Uterus (tissue), 4 donors: ENCODE data around the gene ARMC5. TPM values are rescaled to one million over a fixed set of nuclear protein-coding genes. Genes with fewer than 3 reads are reported as not detected.
A peak's percentile ranks its signal among the peaks of the same experiment; 100 is the strongest.

Experiments
- DNase-seq, 2 donors: peaks; one replicate each; pipeline ENCODE4 v3.0.0-alpha.2; 2019 to 2020
- H3K27ac ChIP-seq, 2 donors: fragments of 200-600 bp; sonication (generic); 1 replicate in 1 of 2; 2 replicates in 1 of 2; pipeline ENCODE4 v1.5.1; 2016 to 2018
- H3K27me3 ChIP-seq, 2 donors: fragments of 200-600 bp; sonication (generic); one replicate each; pipeline ENCODE4 v1.5.1; 2018 to 2019; ENCODE audit warnings: control low read depth in 1 of 2
- H3K36me3 ChIP-seq, 2 donors: fragments of 200-600 bp; sonication (generic); one replicate each; pipeline ENCODE4 v1.5.1; 2019; ENCODE audit warnings: control low read depth in 1 of 2
- H3K4me1 ChIP-seq, 2 donors: fragments of 200-600 bp; sonication (generic); one replicate each; pipeline ENCODE4 v1.5.1; 2018 to 2019; ENCODE audit warnings: control low read depth in 1 of 2
- H3K4me3 ChIP-seq, 2 donors: fragments of 200-600 bp; sonication (generic); 1 replicate in 1 of 2; 2 replicates in 1 of 2; pipeline ENCODE4 v1.5.1; 2018 to 2019; ENCODE audit warnings: mild to moderate bottlenecking in 1 of 2
- H3K9me3 ChIP-seq, 2 donors: fragments of 200-600 bp; sonication (generic); one replicate each; pipeline ENCODE4 v1.5.1; 2019; ENCODE audit warnings: control low read depth in 1 of 2
- POLR2A ChIP-seq, 2 donors: fragments of 450-650 bp; IDR thresholded peaks; one replicate each; pipeline ENCODE4 v1.6.1; 2016; ENCODE audit warnings: antibody characterized with exemption in 2 of 2, mild to moderate bottlenecking in 1 of 2, moderate library complexity in 1 of 2
- intact Hi-C: fragments of 100-400 bp; cut with DNase I; formaldehyde crosslinking; loops from one replicate; pipeline ENCODE4 v1.15.1; 2023; ENCODE audit warnings: low total_unique reads
- total RNA-seq, 4 donors: library from RNA; depleted of rRNA in 3 of 4; stranded (reverse); fragments of >200 nt in 3 of 4; gene quantifications; one replicate each; pipeline versions ENCODE4 v1.1.0 to v1.2.4, GENCODE V29; 2014 to 2023
- TF ChIP-seq, protein P1 (sequence below), 4 experiments: fragments of 200-600 bp in 2 of 4; fragments of 450-650 bp in 2 of 4; sonication (generic) in 2 of 4; IDR thresholded peaks; one replicate each; pipeline ENCODE4 v1.5.1; 2016 to 2019; ENCODE audit warnings: antibody characterized with exemption in 4 of 4, mild to moderate bottlenecking in 2 of 4, moderate library complexity in 1 of 4
- donor health status: DM: yes; HTN: yes; CAD: no.

The ARMC5 gene, protein sequence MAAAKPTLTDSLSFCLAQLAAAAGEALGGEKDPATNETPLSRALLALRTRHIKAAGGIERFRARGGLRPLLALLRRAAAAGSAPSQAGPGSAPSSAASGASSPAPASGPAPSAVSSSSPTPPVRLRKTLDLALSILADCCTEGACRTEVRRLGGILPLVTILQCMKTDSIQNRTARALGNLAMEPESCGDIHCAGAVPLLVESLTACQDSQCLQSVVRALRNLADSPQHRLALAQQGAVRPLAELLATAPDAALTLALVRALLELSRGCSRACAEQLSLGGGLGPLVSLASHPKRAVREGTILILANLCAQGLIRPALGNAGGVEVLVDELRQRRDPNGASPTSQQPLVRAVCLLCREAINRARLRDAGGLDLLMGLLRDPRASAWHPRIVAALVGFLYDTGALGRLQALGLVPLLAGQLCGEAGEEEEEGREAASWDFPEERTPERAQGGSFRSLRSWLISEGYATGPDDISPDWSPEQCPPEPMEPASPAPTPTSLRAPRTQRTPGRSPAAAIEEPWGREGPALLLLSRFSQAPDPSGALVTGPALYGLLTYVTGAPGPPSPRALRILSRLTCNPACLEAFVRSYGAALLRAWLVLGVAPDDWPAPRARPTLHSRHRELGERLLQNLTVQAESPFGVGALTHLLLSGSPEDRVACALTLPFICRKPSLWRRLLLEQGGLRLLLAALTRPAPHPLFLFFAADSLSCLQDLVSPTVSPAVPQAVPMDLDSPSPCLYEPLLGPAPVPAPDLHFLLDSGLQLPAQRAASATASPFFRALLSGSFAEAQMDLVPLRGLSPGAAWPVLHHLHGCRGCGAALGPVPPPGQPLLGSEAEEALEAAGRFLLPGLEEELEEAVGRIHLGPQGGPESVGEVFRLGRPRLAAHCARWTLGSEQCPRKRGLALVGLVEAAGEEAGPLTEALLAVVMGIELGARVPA
- total RNA-seq = 10 to 100 TPM in 2 of 4 donors, 1 to 10 TPM in 2; 2.1 to 12.7 (median 8.0) TPM

DNA sequence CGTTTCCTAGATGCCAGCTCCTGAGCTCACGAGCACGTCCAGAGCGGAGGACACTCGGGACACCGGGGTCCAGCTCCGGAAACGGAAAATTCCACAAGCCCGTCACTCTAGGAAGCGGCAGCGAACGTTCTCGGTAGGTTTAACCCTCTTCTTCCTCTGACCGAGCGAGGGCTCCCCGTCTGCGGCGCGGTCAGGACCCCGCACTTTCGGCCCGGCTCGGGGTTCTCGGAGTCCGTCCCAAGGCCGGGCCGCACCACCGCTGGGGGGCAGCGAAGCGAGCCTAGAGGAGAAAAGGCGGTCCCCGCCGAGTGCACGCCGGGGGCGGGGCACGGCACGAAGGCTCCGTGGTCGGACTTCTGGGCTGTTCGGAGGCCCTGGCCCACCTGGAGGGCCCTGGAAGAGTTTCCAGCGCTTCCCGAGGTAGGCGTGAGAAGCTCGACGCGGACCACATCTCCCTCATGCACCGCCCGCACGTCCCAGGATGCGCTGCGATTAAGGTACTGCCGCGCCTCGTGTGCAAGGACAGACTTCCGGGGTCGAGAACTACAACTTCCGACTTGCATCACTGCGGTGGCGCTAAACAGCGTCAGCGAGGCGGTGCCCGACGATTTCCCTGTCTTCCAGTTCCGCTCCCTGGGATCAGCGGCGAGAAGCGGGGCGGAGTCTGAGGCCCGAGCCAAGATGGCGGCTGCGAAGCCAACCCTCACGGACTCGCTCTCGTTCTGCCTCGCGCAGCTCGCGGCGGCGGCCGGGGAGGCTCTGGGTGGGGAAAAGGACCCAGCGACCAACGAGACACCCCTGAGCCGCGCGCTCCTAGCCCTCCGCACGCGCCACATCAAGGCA lies at the start of gene ARMC5:
TSS of gene ARMC5 (plus strand) at position 658 of the 843 bp plus-strand sequence. CDS start at position 682, 24 bp downstream.
- Histone ChIP-seq H3K36me3 (no peaks in the 10 kb centered on the region), H3K4me1 (peaks cover 0 to 17% of the 10 kb centered on the region in 2 donors)
- intact Hi-C loops = no loop called here

DNA sequence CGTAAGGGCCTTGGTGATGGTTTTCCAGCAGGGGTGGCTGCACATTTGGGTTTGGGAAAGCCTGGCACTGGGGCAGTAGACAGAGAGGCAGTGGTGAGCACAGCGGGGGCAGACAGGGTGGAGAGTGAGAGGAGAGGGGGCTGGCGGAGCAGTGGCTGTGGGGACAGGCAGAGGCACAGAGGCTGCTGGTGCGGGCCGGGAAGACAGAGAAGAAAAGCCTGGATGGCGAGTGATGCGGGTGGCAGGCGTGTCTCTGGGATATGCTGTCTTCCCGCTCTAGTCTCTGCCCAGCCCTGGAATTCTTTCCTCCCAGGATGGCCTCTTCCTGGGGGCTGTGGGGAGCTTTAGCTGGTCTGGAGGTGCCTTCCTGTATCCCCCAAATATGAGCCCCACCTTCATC lies 49.2 kb upstream of the ARMC5 start:
- Histone ChIP-seq H3K4me3 (no peak overlapping the region), H3K27ac (no peak overlapping the region), H3K9me3 (no peaks in the 10 kb centered on the region), H3K27me3 (no peaks in the 10 kb centered on the region), H3K4me1 (no peaks in the 10 kb centered on the region), H3K36me3 (no peaks in the 10 kb centered on the region)
- DNase-seq = no peak
- no peak for TF ChIP-seq POLR2A (IDR thresholded peaks at IDR 0.05)
- TF ChIP-seq, protein P1, sequence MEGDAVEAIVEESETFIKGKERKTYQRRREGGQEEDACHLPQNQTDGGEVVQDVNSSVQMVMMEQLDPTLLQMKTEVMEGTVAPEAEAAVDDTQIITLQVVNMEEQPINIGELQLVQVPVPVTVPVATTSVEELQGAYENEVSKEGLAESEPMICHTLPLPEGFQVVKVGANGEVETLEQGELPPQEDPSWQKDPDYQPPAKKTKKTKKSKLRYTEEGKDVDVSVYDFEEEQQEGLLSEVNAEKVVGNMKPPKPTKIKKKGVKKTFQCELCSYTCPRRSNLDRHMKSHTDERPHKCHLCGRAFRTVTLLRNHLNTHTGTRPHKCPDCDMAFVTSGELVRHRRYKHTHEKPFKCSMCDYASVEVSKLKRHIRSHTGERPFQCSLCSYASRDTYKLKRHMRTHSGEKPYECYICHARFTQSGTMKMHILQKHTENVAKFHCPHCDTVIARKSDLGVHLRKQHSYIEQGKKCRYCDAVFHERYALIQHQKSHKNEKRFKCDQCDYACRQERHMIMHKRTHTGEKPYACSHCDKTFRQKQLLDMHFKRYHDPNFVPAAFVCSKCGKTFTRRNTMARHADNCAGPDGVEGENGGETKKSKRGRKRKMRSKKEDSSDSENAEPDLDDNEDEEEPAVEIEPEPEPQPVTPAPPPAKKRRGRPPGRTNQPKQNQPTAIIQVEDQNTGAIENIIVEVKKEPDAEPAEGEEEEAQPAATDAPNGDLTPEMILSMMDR (IDR thresholded peaks at IDR 0.05) = no peak
- intact Hi-C loops = no loop called here

More for the DNA sequence above, at the start of gene ARMC5:
- H3K27ac ChIP-seq = peak within 1 kb of the TSS; percentile 98 to 100
- TF ChIP-seq POLR2A (IDR thresholded peaks at IDR 0.05) = peak in 1 of 2 donors; percentile 78
- TF ChIP-seq, protein P1 (IDR thresholded peaks at IDR 0.05) = peak; percentile 61 to 79 (median 76)
- H3K4me3 ChIP-seq = peak within 1 kb of the TSS; percentile 85 to 97
- H3K9me3 ChIP-seq = no peaks in the 10 kb centered on the region
- H3K27me3 ChIP-seq = no peaks in the 10 kb centered on the region
- peak; percentile 96 to 98 for DNase-seq

DNA sequence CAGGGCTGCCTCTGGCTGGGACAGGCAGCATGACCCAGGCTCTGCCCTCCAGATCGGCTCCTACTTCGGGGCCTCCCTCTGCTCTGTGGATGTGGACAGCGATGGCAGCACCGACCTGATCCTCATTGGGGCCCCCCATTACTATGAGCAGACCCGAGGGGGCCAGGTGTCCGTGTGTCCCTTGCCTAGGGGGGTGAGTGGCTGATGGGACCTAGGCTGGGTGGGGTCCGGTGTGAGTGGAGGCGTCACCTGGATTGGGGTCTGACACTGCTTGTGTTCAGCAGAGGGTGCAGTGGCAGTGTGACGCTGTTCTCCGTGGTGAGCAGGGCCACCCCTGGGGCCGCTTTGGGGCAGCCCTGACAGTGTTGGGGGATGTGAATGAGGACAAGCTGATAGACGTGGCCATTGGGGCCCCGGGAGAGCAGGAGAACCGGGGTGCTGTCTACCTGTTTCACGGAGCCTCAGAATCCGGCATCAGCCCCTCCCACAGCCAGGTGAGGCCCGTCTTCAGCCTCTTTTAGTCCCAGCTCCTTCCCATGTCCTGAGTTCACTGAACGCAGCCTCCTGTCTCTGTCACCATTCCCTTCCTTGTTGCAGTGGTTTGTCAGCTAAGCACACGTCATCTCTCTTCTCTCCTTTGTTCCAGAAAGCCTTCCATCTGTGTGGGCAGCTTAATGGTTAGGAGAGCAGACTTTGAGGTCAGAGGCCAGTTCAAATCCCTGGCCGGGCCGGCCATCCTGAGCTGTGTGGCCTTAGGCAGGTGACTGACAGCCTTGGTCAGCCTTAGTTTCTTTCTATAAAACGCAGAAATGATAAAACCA lies 48.1 kb upstream of the ARMC5 start:
- Histone ChIP-seq H3K9me3 (no peaks in the 10 kb centered on the region), H3K36me3 (no peaks in the 10 kb centered on the region), H3K27ac (no peak overlapping the region), H3K27me3 (no peaks in the 10 kb centered on the region), H3K4me3 (no peak overlapping the region), H3K4me1 (no peaks in the 10 kb centered on the region)
- DNase-seq = no peak
- TF ChIP-seq POLR2A (IDR thresholded peaks at IDR 0.05) = no peak
- TF ChIP-seq, protein P1 (IDR thresholded peaks at IDR 0.05) = no peak
- intact Hi-C loops = no loop called here

DNA sequence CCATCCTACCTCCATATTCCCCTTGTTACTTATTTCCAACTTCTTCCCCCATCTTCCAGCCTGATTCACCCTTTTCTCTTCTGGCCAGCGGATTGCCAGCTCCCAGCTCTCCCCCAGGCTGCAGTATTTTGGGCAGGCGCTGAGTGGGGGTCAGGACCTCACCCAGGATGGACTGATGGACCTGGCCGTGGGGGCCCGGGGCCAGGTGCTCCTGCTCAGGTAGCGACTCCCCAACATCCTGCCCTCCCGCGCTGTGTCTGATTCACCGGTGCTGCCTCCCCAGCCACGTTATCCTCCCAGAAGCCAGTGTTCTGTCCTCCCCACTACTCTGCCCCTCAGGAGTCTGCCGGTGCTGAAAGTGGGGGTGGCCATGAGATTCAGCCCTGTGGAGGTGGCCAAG lies 46.6 kb upstream of the ARMC5 start:
- no peaks in the 10 kb centered on the region for H3K27me3 ChIP-seq
- no peaks in the 10 kb centered on the region for H3K4me1 ChIP-seq
- TF ChIP-seq, protein P1 (IDR thresholded peaks at IDR 0.05) = no peak
- no peak for TF ChIP-seq POLR2A (IDR thresholded peaks at IDR 0.05)

More for the DNA sequence above, 46.6 kb upstream of the ARMC5 start:
- intact Hi-C loops = no loop called here
- Histone ChIP-seq H3K4me3 (no peak overlapping the region), H3K36me3 (no peaks in the 10 kb centered on the region), H3K27ac (no peak overlapping the region), H3K9me3 (no peaks in the 10 kb centered on the region)
- no peak for DNase-seq
